ENCODE data around the gene MYOZ3.

The MYOZ3 gene

GRCh38 chr5:150703762-150704161, 42.7 kb downstream of the MYOZ3 start:
- DNase-seq, result peak; percentile 4

DNA sequence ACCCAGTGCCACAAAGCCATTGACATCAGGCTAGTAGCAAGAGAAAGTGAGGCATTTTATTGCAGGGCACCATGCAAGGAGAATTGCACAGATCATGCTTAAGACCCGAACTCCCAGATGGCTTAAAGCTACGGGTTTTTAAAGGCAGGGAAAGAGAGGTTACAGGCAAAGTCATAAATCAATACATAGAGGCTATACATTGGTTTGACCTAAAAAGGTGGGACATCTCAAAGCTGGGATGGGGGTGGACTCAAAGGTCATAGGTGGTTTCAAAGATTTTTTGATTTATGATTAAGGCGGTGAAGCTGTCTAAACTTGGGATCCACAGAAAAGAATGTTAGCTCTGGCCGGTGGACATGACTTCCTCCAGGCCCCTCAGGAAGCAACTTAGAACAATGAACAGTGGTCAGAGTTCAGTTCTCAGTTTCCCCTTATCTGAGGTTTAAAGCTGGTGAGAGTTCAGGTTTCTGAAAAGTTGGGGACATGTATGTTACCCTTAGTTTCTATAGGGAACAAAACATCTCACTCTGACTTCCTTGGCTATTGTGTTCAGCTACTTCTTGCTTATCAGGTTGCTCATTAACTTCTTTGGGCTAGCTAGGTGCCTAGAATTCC, 45.8 kb downstream of the MYOZ3 start:
- DNase-seq, result no peak

GRCh38 chr5:150710165-150710564, 49.1 kb downstream of the MYOZ3 start:
- no peak for DNase-seq

- DNase-seq, result no peak
These were observed 62.8 kb downstream of the MYOZ3 start for GRCh38 chr5:150723845-150724244.

All from SIG-M5 (cell line).